AG04449 (cell line): ENCODE measurements around the gene NDOR1.
A peak's percentile ranks its signal among the peaks of the same experiment; 100 is the strongest.

Experiments
- CTCF ChIA-PET: fragments of 350-600 bp; formaldehyde crosslinking; extraction: SDS; loops from one replicate; lab custom pipeline; 2021; ENCODE audit warnings: antibody characterized with exemption; lab: Yijun Ruan, JAX
- POLR2A ChIA-PET: fragments of 400-600, 350-600 bp; formaldehyde crosslinking; extraction: SDS; loops from one replicate; lab custom pipeline; 2020; ENCODE audit warnings: antibody characterized with exemption, inconsistent platforms; lab: Yijun Ruan, JAX
- DNase-seq: peaks from one replicate; pipeline ENCODE4 v3.0.0-alpha.2; 2010; ENCODE audit warnings: low read depth, low spot score
- H3K4me3 ChIP-seq: 2 replicates; pipeline ENCODE4 v1.5.1; 2011; ENCODE audit warnings: low read depth, mild to moderate bottlenecking, control low read depth, low read length
- CTCF ChIP-seq: IDR thresholded peaks from one replicate; pipeline ENCODE4 v1.5.1; 2011; ENCODE audit warnings: mild to moderate bottlenecking, moderate library complexity, low read length, control low read depth, inconsistent platforms; ENCODE audit not compliant: insufficient read depth; ENCODE audit errors: missing control alignments

NDOR1 gene

GRCh38 chr9:137223078-137223970 is 17.8 kb downstream of the NDOR1 start:
- peak overlapping the region; percentile 87 for H3K4me3 ChIP-seq
- TF ChIP-seq CTCF: no peak
- ChIA-PET CTCF (interaction anchor here (1.0 to 6.6 kb wide), 9 partner anchors 13 to 176 kb away, joined by 3 to 139 read pairs (median 4); partner anchors contain the start of genes ANAPC2, NPDC1, SAPCD2 and SSNA1), POLR2A (interaction anchor here (0.6 to 3.1 kb wide), 13 partner anchors 8 to 108 kb away, joined by 3 to 19 read pairs (median 3); partner anchors contain the start of genes DPP7, NDOR1, TMEM203 and TUBB4B)
- peak; percentile 80 for DNase-seq

- CTCF ChIA-PET: interaction anchor here (0.7 to 6.6 kb wide), 7 partner anchors 9 to 198 kb away, joined by 3 to 139 read pairs (median 7); partner anchors contain the start of genes EXD3, NPDC1 and TUBB4B
- peak within 1 kb of the TSS; percentile 87 for H3K4me3 ChIP-seq
- POLR2A ChIA-PET: no interaction called here
- no peak for DNase-seq
- TF ChIP-seq CTCF: no peak
These were observed 19.6 kb downstream of the NDOR1 start, which contains the start of gene CYSRT1 for GRCh38 chr9:137224830-137225694. Gene CYSRT1 (plus strand): TSS chr9:137225174. CDS start chr9:137225622, 448 bp downstream.

GRCh38 chr9:137225699-137226331 is 20.3 kb downstream of the NDOR1 start:
- ChIA-PET CTCF (interaction anchor here (0.7 to 6.6 kb wide), 15 partner anchors 10 to 197 kb away, joined by 3 to 139 read pairs (median 5); partner anchors contain the start of genes EXD3, NPDC1, SAPCD2 and TUBB4B), POLR2A (interaction anchor here (2.5 kb wide), 1 partner anchor 15 kb away, joined by 14 read pairs; the partner anchor contains the start of gene TUBB4B)
- no peak overlapping the region for H3K4me3 ChIP-seq
- DNase-seq: no peak
- no peak for TF ChIP-seq CTCF

- CTCF ChIA-PET: interaction anchor here (0.7 to 6.6 kb wide), 22 partner anchors 11 to 197 kb away, joined by 3 to 139 read pairs (median 5); partner anchors contain the start of genes ANAPC2, EXD3, NPDC1 and SAPCD2
These were observed 21.0 kb downstream of the NDOR1 start for GRCh38 chr9:137226338-137227053.

More at GRCh38 chr9:137226338-137227053, 21.0 kb downstream of the NDOR1 start:
- no peak for TF ChIP-seq CTCF
- H3K4me3 ChIP-seq: no peak overlapping the region
- POLR2A ChIA-PET: interaction anchor here (1.1 to 2.5 kb wide), 3 partner anchors 14 to 38 kb away, joined by 4 to 14 read pairs (median 5); partner anchors contain the start of genes ANAPC2, SSNA1 and TUBB4B
- no peak for DNase-seq
